Endothelial cell of umbilical vein (primary cell): ENCODE measurements around the gene HEXIM2. TPM values are rescaled to one million over a fixed set of nuclear protein-coding genes. Genes with fewer than 3 reads are reported as not detected.

Source experiments
- BruUV-seq: library from RNA; stranded (reverse); fragments of 400-500 nt; replicated peaks from 2 replicates; lab custom pipeline; 2021; lab: Mats Ljungman, UMichigan
- CTCF ChIA-PET: fragments of 300-600, 350-600 bp; sonication (Branson Sonifier 250); formaldehyde crosslinking; loops from one replicate; lab custom pipeline; 2021; ENCODE audit warnings: antibody characterized with exemption, inconsistent platforms; lab: Charles Lee
- POLR2A ChIA-PET: fragments of 300-600, 350-600 bp; sonication (Branson Sonifier 250); formaldehyde crosslinking; loops from one replicate; lab custom pipeline; 2021; ENCODE audit warnings: antibody characterized with exemption, inconsistent platforms; lab: Charles Lee
- DNase-seq: peaks from one replicate; pipeline ENCODE4 v3.0.0-alpha.2; 2011; ENCODE audit warnings: low read depth, low spot score
- FAIRE-seq: peaks from 2 replicates; lab custom pipeline; 2011; peaks lifted over from hg19 to GRCh38; lab: Jason Lieb, UNC
- H2AFZ ChIP-seq: 2 replicates; pipeline ENCODE4 v1.6.0; 2012; ENCODE audit warnings: low read depth, low read length, control low read depth, inconsistent platforms
- H3K27ac ChIP-seq: 2 replicates; pipeline ENCODE4 v1.5.1; 2011; ENCODE audit warnings: low read depth, mild to moderate bottlenecking, control low read depth, low read length, moderate library complexity; ENCODE audit not compliant: insufficient read depth
- H3K27me3 ChIP-seq, 2 experiments: 2 replicates each; pipeline versions ENCODE4 v1.6.0 to v1.6.1; 2011; ENCODE audit warnings: low read length in 2 of 2, mixed read lengths in 1 of 2; ENCODE audit not compliant: control insufficient read depth in 2 of 2, insufficient read depth in 2 of 2
- H3K36me3 ChIP-seq, 2 experiments: 2 replicates in 1 of 2; 3 replicates in 1 of 2; pipeline ENCODE4 v1.5.1; 2011; ENCODE audit warnings: low read length in 2 of 2, mild to moderate bottlenecking in 1 of 2, moderate library complexity in 1 of 2; ENCODE audit not compliant: control insufficient read depth in 2 of 2, insufficient read depth in 2 of 2; ENCODE audit errors: extremely low read depth in 1 of 2
- H3K4me1 ChIP-seq: 3 replicates; pipeline ENCODE4 v1.5.1; 2011; ENCODE audit warnings: mild to moderate bottlenecking, low read length; ENCODE audit not compliant: control insufficient read depth, insufficient read depth; ENCODE audit errors: extremely low read depth
- H3K4me2 ChIP-seq: 2 replicates; pipeline ENCODE4 v1.6.1; 2011; ENCODE audit warnings: low read length, control low read depth, mixed read lengths; ENCODE audit not compliant: insufficient read depth
- H3K4me3 ChIP-seq, 3 experiments: fragments of 200-600 bp in 1 of 3; sonication (generic), shearing (Covaris generic) in 1 of 3; replicated peaks in 1 of 3; 2 replicates each; pipeline ENCODE4 v1.5.1; 2011 to 2016; ENCODE audit warnings: control low read depth in 3 of 3, low read length in 3 of 3, mild to moderate bottlenecking in 2 of 3, inconsistent platforms in 1 of 3, low read depth in 1 of 3, moderate library complexity in 1 of 3; ENCODE audit not compliant: insufficient read depth in 1 of 3
- H3K79me2 ChIP-seq: 2 replicates; pipeline ENCODE4 v1.6.0; 2012; ENCODE audit warnings: low read length, inconsistent platforms; ENCODE audit not compliant: control insufficient read depth, insufficient read depth
- H3K9ac ChIP-seq: replicated peaks from 2 replicates; pipeline ENCODE3; 2011; ENCODE audit warnings: low read length, control low read depth; ENCODE audit not compliant: insufficient read depth; ENCODE audit errors: extremely low read depth
- H3K9me1 ChIP-seq: replicated peaks from 3 replicates; pipeline ENCODE4 v1.6.0; 2011; ENCODE audit warnings: mild to moderate bottlenecking, low read length; ENCODE audit not compliant: control insufficient read depth, insufficient read depth; ENCODE audit errors: extremely low read depth
- H3K9me3 ChIP-seq: replicated peaks from 2 replicates; pipeline ENCODE4 v1.5.1; 2012; ENCODE audit warnings: low read length, inconsistent platforms; ENCODE audit not compliant: control insufficient read depth, insufficient read depth
- H4K20me1 ChIP-seq: replicated peaks from 2 replicates; pipeline ENCODE3; 2011; ENCODE audit warnings: mild to moderate bottlenecking, low read length; ENCODE audit not compliant: control insufficient read depth, insufficient read depth; ENCODE audit errors: extremely low read depth
- EZH2 ChIP-seq: IDR thresholded peaks from 2 replicates; pipeline ENCODE4 v1.6.1; 2012; ENCODE audit warnings: borderline replicate concordance, low read depth, mild to moderate bottlenecking, moderate library complexity, low read length, inconsistent platforms; ENCODE audit not compliant: severe bottlenecking
- FOS ChIP-seq: IDR thresholded peaks from 2 replicates; pipeline ENCODE4 v1.6.1; 2011; ENCODE audit warnings: mild to moderate bottlenecking, low read length, moderate library complexity, borderline replicate concordance; ENCODE audit not compliant: insufficient read depth
- GATA2 ChIP-seq: IDR thresholded peaks from 2 replicates; pipeline ENCODE4 v1.7.0; 2011; ENCODE audit warnings: low read depth, mild to moderate bottlenecking, moderate library complexity, mixed read lengths, low read length; ENCODE audit not compliant: insufficient read length, insufficient read depth
- JUN ChIP-seq: IDR thresholded peaks from 2 replicates; pipeline ENCODE4 v1.6.1; 2011; ENCODE audit warnings: borderline replicate concordance, low read depth; ENCODE audit not compliant: insufficient read length, insufficient read depth
- MYC ChIP-seq: IDR thresholded peaks from one replicate; pipeline ENCODE4 v1.6.1; 2011; ENCODE audit warnings: mild to moderate bottlenecking, low read depth, low read length
- POLR2A ChIP-seq: IDR thresholded peaks from 2 replicates; pipeline ENCODE4 v1.6.1; 2012; ENCODE audit warnings: low read depth, mild to moderate bottlenecking, control low read depth, low read length
- POLR2AphosphoS5 ChIP-seq: IDR thresholded peaks from 2 replicates; pipeline ENCODE4 v1.6.1; 2012; ENCODE audit warnings: low read depth, mild to moderate bottlenecking, control low read depth, low read length, moderate library complexity; ENCODE audit not compliant: insufficient read depth
- dilution Hi-C: fragments of 300-500 bp; cut with MboI; formaldehyde crosslinking; loops from one replicate; pipeline ENCODE4 v1.15.0; 2019; ENCODE audit warnings: low sequenced_read_pairs; ENCODE audit not compliant: extremely low pct_ligation_motif_present
- intact Hi-C: fragments of 100-400 bp; cut with micrococcal nuclease; formaldehyde crosslinking; loops from one replicate; pipeline ENCODE4 v1.10.0; 2022
- polyA plus RNA-seq, 4 experiments: library from polyadenylated mRNA; depleted of rRNA in 3 of 4; stranded (reverse) in 3 of 4; unstranded in 1 of 4; fragments of >200 nt; gene quantifications; 2 replicates each; pipeline versions ENCODE4 v1.2.1 to v1.2.3, GENCODE V29; 2011 to 2012; ENCODE audit warnings: missing spikeins in 1 of 4
- total RNA-seq: library from RNA; stranded (reverse); gene quantifications from 2 replicates; pipeline ENCODE4 v1.2.3, GENCODE V29; 2021
- TF ChIP-seq, protein P1 (sequence below): IDR thresholded peaks from 2 replicates; pipeline ENCODE4 v1.6.1; 2011; ENCODE audit not compliant: insufficient read depth, insufficient read length
- TF ChIP-seq, protein P2 (sequence below), 2 donors: IDR thresholded peaks; 1 replicate in 1 of 2; 2 replicates in 1 of 2; pipeline ENCODE4 v1.5.1; 2011; ENCODE audit warnings: low read length in 2 of 2, mild to moderate bottlenecking in 2 of 2, moderate library complexity in 2 of 2, control low read depth in 1 of 2, inconsistent platforms in 1 of 2, low read depth in 1 of 2; ENCODE audit not compliant: insufficient read depth in 1 of 2; ENCODE audit errors: extremely low read depth in 1 of 2

HEXIM2 gene
- total and polyA plus RNA-seq, 2 donors (not counting 3 experiments of a cell fraction or from before 2014, with no cell fraction given): 2.9 to 3.8 TPM

DNA sequence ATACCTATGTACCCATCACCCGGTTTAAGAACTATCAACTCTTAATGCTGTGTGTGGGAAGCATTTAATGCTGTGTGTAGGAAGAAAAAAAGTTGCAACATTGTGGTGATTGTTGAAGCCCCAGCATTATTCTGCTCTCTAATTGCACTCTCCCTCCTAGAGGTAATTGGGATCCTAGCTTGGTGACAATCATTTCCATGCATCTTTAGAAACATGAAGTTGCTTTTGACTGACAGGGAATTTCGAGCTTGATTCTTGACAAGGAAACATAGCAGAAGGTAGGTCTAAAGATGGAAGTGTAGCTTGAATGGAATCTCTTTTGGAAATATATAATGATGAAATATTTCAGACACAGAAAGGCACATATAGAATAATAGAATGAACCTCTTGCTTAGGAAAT lies 27.3 kb downstream of the HEXIM2 start:
- Histone ChIP-seq H3K4me2 (no peak overlapping the region), H3K4me3 (no peak overlapping the region), H3K9me1 (no peaks in the 10 kb centered on the region), H4K20me1 (no peaks in the 10 kb centered on the region), H3K4me1 (no peaks in the 10 kb centered on the region), H3K9me3 (no peaks in the 10 kb centered on the region), H3K9ac (no peak overlapping the region), H3K36me3 (no peaks in the 10 kb centered on the region), H3K79me2 (no peaks in the 10 kb centered on the region), H3K27ac (no peak overlapping the region), H2AFZ (no peak overlapping the region), H3K27me3 (no peaks in the 10 kb centered on the region)
- BruUV-seq: no TSS peak
- intact Hi-C loops: no loop called here
- DNase-seq (no peak), FAIRE-seq (no peak)
- ChIA-PET CTCF (interaction anchor here (1.2 to 2.7 kb wide), 4 partner anchors 9 to 54 kb away, joined by 3 to 20 read pairs (median 10); partner anchors contain the start of genes ACBD4 and HEXIM2), POLR2A (no interaction called here)
- dilution Hi-C loops: no loop called here
- TF ChIP-seq FOS: no peak
- no peak for TF ChIP-seq GATA2
- TF ChIP-seq, protein P1, sequence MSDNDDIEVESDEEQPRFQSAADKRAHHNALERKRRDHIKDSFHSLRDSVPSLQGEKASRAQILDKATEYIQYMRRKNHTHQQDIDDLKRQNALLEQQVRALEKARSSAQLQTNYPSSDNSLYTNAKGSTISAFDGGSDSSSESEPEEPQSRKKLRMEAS: no peak
- TF ChIP-seq MYC: no peak
- no peak for TF ChIP-seq POLR2AphosphoS5
- TF ChIP-seq, protein P2, sequence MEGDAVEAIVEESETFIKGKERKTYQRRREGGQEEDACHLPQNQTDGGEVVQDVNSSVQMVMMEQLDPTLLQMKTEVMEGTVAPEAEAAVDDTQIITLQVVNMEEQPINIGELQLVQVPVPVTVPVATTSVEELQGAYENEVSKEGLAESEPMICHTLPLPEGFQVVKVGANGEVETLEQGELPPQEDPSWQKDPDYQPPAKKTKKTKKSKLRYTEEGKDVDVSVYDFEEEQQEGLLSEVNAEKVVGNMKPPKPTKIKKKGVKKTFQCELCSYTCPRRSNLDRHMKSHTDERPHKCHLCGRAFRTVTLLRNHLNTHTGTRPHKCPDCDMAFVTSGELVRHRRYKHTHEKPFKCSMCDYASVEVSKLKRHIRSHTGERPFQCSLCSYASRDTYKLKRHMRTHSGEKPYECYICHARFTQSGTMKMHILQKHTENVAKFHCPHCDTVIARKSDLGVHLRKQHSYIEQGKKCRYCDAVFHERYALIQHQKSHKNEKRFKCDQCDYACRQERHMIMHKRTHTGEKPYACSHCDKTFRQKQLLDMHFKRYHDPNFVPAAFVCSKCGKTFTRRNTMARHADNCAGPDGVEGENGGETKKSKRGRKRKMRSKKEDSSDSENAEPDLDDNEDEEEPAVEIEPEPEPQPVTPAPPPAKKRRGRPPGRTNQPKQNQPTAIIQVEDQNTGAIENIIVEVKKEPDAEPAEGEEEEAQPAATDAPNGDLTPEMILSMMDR (IDR thresholded peaks at IDR 0.05; ENCODE audit: extremely low read depth in 1 of 2, insufficient read depth in 1 of 2, low read depth in 1 of 2, low read length in 2 of 2): no peak
- TF ChIP-seq JUN: no peak
- no peak for TF ChIP-seq POLR2A
- no peak for TF ChIP-seq EZH2
